Body of pancreas (tissue), 4 donors: ENCODE measurements around the gene SSC4D.

Source experiments
- CTCF ChIP-seq, 7 experiments: fragments of 450-650 bp in 4 of 7; fragments of 200-600 bp in 3 of 7; sonication (generic) in 3 of 7; IDR thresholded peaks; one replicate each; pipeline ENCODE4 v1.5.1; 2016 to 2019; ENCODE audit warnings: antibody characterized with exemption in 7 of 7
- POLR2A ChIP-seq, 3 donors: fragments of 450-650 bp; IDR thresholded peaks; one replicate each; pipeline ENCODE4 v1.6.1; 2016; ENCODE audit warnings: antibody characterized with exemption in 3 of 3, mild to moderate bottlenecking in 2 of 3

- TF ChIP-seq POLR2A (IDR thresholded peaks at IDR 0.05) (no peak), CTCF (IDR thresholded peaks at IDR 0.05) (no peak)
These were observed 5.6 kb downstream of the SSC4D start for GRCh38 chr7:76403780-76404494.
